H9 (cell line): ENCODE results near the gene GPC6. TPM values are rescaled to one million over a fixed set of nuclear protein-coding genes. Genes with fewer than 3 reads are reported as not detected.

ENCODE experiments used
- DNase-seq: peaks from one replicate; pipeline ENCODE4 v3.0.0-alpha.2; 2017
- H2AFZ ChIP-seq: one replicate; pipeline ENCODE4 v1.6.1; 2013; ENCODE audit warnings: mild to moderate bottlenecking, low read length, control low read depth, moderate library complexity
- H2AK5ac ChIP-seq: 2 replicates; pipeline ENCODE4 v1.6.1; 2013; ENCODE audit warnings: low read length, control low read depth, mixed read lengths; ENCODE audit not compliant: insufficient read length
- H2BK120ac ChIP-seq: one replicate; pipeline ENCODE4 v1.6.1; 2013; ENCODE audit warnings: low read depth, mild to moderate bottlenecking, low read length, control low read depth, inconsistent platforms; ENCODE audit not compliant: poor library complexity, severe bottlenecking
- H2BK12ac ChIP-seq: 2 replicates; pipeline ENCODE4 v1.6.1; 2013; ENCODE audit warnings: low read length, control low read depth, mixed read lengths, low read depth; ENCODE audit not compliant: insufficient read length
- H2BK15ac ChIP-seq: 2 replicates; pipeline ENCODE4 v1.6.1; 2013; ENCODE audit warnings: low read depth, low read length, control low read depth
- H2BK20ac ChIP-seq: one replicate; pipeline ENCODE4 v1.6.1; 2013; ENCODE audit warnings: low read depth, mild to moderate bottlenecking, low read length, control low read depth, inconsistent platforms; ENCODE audit not compliant: poor library complexity, severe bottlenecking
- H2BK5ac ChIP-seq: 2 replicates; pipeline ENCODE4 v1.6.1; 2013; ENCODE audit warnings: low read length, control low read depth, mixed read lengths; ENCODE audit not compliant: insufficient read length
- H3K14ac ChIP-seq: 2 replicates; pipeline ENCODE4 v1.6.1; 2013; ENCODE audit warnings: low read length, control low read depth; ENCODE audit not compliant: insufficient read depth
- H3K18ac ChIP-seq: 2 replicates; pipeline ENCODE4 v1.6.1; 2013; ENCODE audit warnings: low read depth, mild to moderate bottlenecking, mixed read lengths, low read length, control low read depth; ENCODE audit not compliant: insufficient read length
- H3K23ac ChIP-seq: 2 replicates; pipeline ENCODE4 v1.6.1; 2013; ENCODE audit warnings: low read length, control low read depth, mixed read lengths, low read depth; ENCODE audit not compliant: insufficient read length
- H3K23me2 ChIP-seq: 2 replicates; pipeline ENCODE4 v1.6.1; 2013; ENCODE audit warnings: low read depth, mild to moderate bottlenecking, mixed read lengths, low read length, control low read depth; ENCODE audit not compliant: insufficient read length, poor library complexity, severe bottlenecking
- H3K27ac ChIP-seq: 2 replicates; pipeline ENCODE4 v1.5.1; 2013; ENCODE audit warnings: low read length, control low read depth, mixed read lengths, low read depth; ENCODE audit not compliant: insufficient read length
- H3K27me3 ChIP-seq: 2 replicates; pipeline ENCODE4 v1.6.1; 2013; ENCODE audit warnings: low read length, control low read depth, inconsistent platforms; ENCODE audit not compliant: insufficient read depth
- H3K4ac ChIP-seq: 2 replicates; pipeline ENCODE4 v1.6.1; 2013; ENCODE audit warnings: low read depth, mild to moderate bottlenecking, control low read depth, inconsistent platforms, low read length, moderate library complexity
- H3K4me1 ChIP-seq: 2 replicates; pipeline ENCODE4 v1.6.1; 2013; ENCODE audit warnings: low read length, control low read depth, inconsistent platforms; ENCODE audit not compliant: insufficient read depth
- H3K4me2 ChIP-seq: 2 replicates; pipeline ENCODE4 v1.6.1; 2013; ENCODE audit warnings: low read length, control low read depth, mixed read lengths; ENCODE audit not compliant: insufficient read length, insufficient read depth
- H3K56ac ChIP-seq: 2 replicates; pipeline ENCODE4 v1.6.1; 2013; ENCODE audit warnings: low read depth, mild to moderate bottlenecking, mixed read lengths, low read length, control low read depth; ENCODE audit not compliant: insufficient read length
- H3K79me1 ChIP-seq: 2 replicates; pipeline ENCODE4 v1.6.1; 2013; ENCODE audit warnings: low read depth, mild to moderate bottlenecking, moderate library complexity, low read length, control low read depth, inconsistent platforms; ENCODE audit not compliant: insufficient read depth, poor library complexity, severe bottlenecking
- H3K79me2 ChIP-seq: 2 replicates; pipeline ENCODE4 v1.6.1; 2013; ENCODE audit warnings: low read length, control low read depth, inconsistent platforms; ENCODE audit not compliant: insufficient read depth
- H3K9ac ChIP-seq: 2 replicates; pipeline ENCODE4 v1.6.1; 2013; ENCODE audit warnings: low read length, control low read depth, mixed read lengths; ENCODE audit not compliant: insufficient read length; ENCODE audit errors: extremely low read depth
- H3K9me3 ChIP-seq: one replicate; pipeline ENCODE4 v1.6.1; 2013; ENCODE audit warnings: low read depth, low read length, inconsistent platforms; ENCODE audit not compliant: control insufficient read depth
- H3T11ph ChIP-seq: one replicate; pipeline ENCODE4 v1.6.1; 2013; ENCODE audit warnings: mild to moderate bottlenecking, low read length, control low read depth, inconsistent platforms
- H4K20me1 ChIP-seq: one replicate; pipeline ENCODE4 v1.6.1; 2013; ENCODE audit not compliant: control insufficient read depth, insufficient read length, insufficient read depth
- H4K5ac ChIP-seq: 2 replicates; pipeline ENCODE4 v1.6.1; 2013; ENCODE audit warnings: low read depth, mild to moderate bottlenecking, mixed read lengths, low read length, control low read depth; ENCODE audit not compliant: insufficient read length
- H4K8ac ChIP-seq: replicated peaks from 2 replicates; pipeline ENCODE4 v1.6.1; 2013; ENCODE audit warnings: low read length, control low read depth, mixed read lengths, low read depth; ENCODE audit not compliant: insufficient read length
- H4K91ac ChIP-seq: 2 replicates; pipeline ENCODE4 v1.6.1; 2013; ENCODE audit warnings: low read depth, mild to moderate bottlenecking, moderate library complexity, mixed read lengths, low read length, control low read depth; ENCODE audit not compliant: insufficient read length
- H3K27ac Mint-ChIP-seq, 3 experiments: 2 replicates in 2 of 3; 3 replicates in 1 of 3; pipeline ENCODE4 v1.8.0; 2020 to 2021; ENCODE audit warnings: mixed read lengths in 3 of 3, mild to moderate bottlenecking in 1 of 3, moderate library complexity in 1 of 3
- H3K27me3 Mint-ChIP-seq: 2 replicates; pipeline ENCODE4 v1.8.0; 2021; ENCODE audit warnings: low read depth, mild to moderate bottlenecking, moderate library complexity, mixed read lengths
- H3K36me3 Mint-ChIP-seq, 3 experiments: 2 replicates in 2 of 3; 3 replicates in 1 of 3; pipeline ENCODE4 v1.8.0; 2020 to 2021; ENCODE audit warnings: low read depth in 3 of 3, mixed read lengths in 3 of 3; ENCODE audit not compliant: insufficient read depth in 1 of 3
- H3K4me1 Mint-ChIP-seq, 2 experiments: 2 replicates each; pipeline ENCODE4 v1.8.0; 2020; ENCODE audit warnings: mixed read lengths in 2 of 2
- H3K4me3 Mint-ChIP-seq, 2 experiments: 2 replicates in 1 of 2; 3 replicates in 1 of 2; pipeline ENCODE4 v1.8.0; 2020 to 2021; ENCODE audit warnings: mild to moderate bottlenecking in 2 of 2, mixed read lengths in 2 of 2, moderate library complexity in 1 of 2
- H3K9me3 Mint-ChIP-seq, 2 experiments: 2 replicates in 1 of 2; 3 replicates in 1 of 2; pipeline ENCODE4 v1.8.0; 2020; ENCODE audit warnings: mild to moderate bottlenecking in 2 of 2, mixed read lengths in 2 of 2, moderate library complexity in 1 of 2
- WGBS: extraction: QIAGEN DNeasy Blood & Tissue Kit; methylation state at CpG from one replicate; pipeline ENCODE4 v1.1.7; 2013; ENCODE audit warnings: missing lambda C conversion rate, low lambda C conversion rate, mixed read lengths; ENCODE audit not compliant: insufficient read length; ENCODE audit errors: extremely low coverage; 5-methylcytosine and 5-hydroxymethylcytosine counted together
- total RNA-seq: library from RNA; stranded (reverse); gene quantifications from 2 replicates; pipeline ENCODE4 v1.2.1, GENCODE V29; 2021
- TF ChIP-seq, protein P1 (sequence below): fragments of 200-600 bp; sonication (generic); conservative IDR thresholded peaks from 3 replicates; pipeline ENCODE4 v1.8.0; 2021; ENCODE audit warnings: antibody characterized with exemption, mild to moderate bottlenecking

The GPC6 gene
- total RNA-seq, 1 experiment from 2014 or later: 15.6 TPM

DNA sequence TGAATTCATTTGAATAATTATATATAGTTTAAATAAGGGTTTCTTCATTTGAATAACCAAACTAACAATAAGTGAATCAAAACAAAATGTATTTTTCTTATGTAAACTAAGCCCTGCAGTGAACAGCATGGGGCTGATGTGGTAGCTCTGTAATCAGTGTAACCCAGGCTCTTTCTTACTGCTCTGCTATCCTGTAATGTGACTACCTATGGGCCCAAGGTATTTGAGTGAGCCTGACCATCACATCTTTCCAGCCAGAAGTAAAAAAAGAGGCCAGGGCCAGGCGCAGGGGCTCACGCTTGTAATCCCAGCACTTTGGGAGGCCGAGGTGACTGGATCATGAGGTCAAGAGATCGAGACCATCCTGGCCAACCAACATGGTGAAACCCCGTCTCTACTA lies 758.3 kb downstream of the GPC6 start:
- no peak overlapping the region for H2BK20ac ChIP-seq
- TF ChIP-seq, protein P1, sequence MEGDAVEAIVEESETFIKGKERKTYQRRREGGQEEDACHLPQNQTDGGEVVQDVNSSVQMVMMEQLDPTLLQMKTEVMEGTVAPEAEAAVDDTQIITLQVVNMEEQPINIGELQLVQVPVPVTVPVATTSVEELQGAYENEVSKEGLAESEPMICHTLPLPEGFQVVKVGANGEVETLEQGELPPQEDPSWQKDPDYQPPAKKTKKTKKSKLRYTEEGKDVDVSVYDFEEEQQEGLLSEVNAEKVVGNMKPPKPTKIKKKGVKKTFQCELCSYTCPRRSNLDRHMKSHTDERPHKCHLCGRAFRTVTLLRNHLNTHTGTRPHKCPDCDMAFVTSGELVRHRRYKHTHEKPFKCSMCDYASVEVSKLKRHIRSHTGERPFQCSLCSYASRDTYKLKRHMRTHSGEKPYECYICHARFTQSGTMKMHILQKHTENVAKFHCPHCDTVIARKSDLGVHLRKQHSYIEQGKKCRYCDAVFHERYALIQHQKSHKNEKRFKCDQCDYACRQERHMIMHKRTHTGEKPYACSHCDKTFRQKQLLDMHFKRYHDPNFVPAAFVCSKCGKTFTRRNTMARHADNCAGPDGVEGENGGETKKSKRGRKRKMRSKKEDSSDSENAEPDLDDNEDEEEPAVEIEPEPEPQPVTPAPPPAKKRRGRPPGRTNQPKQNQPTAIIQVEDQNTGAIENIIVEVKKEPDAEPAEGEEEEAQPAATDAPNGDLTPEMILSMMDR: no peak
- H3K27me3 Mint-ChIP-seq: no peaks in the 10 kb centered on the region
- H3K4ac ChIP-seq: no peak overlapping the region
- no peak overlapping the region for H3K9ac ChIP-seq
- no peaks in the 10 kb centered on the region for H3K23me2 ChIP-seq
- H4K8ac ChIP-seq: no peak overlapping the region
- no peak overlapping the region for H2BK5ac ChIP-seq
- no peaks in the 10 kb centered on the region for H3K36me3 Mint-ChIP-seq
- H3K27ac ChIP-seq: no peak overlapping the region
- H3K27me3 ChIP-seq: peaks cover 2% of the 10 kb centered on the region; the same call in 1 of the 2 replicates
- H3K9me3 Mint-ChIP-seq: no peaks in the 10 kb centered on the region
- H2BK120ac ChIP-seq: no peak overlapping the region
- no peak overlapping the region for H3T11ph ChIP-seq
- no peak overlapping the region for H2AK5ac ChIP-seq
- no peaks in the 10 kb centered on the region for H3K79me1 ChIP-seq
- no peaks in the 10 kb centered on the region for H4K20me1 ChIP-seq
- no peak overlapping the region for H3K4me2 ChIP-seq
- H3K9me3 ChIP-seq: no peaks in the 10 kb centered on the region
- H3K14ac ChIP-seq: no peak overlapping the region
- no peak overlapping the region for H3K23ac ChIP-seq
- no peak overlapping the region for H3K18ac ChIP-seq
- H3K4me1 Mint-ChIP-seq: peaks cover 21 to 22% of the 10 kb centered on the region in 2 experiments
- no CpG with 5 or more reads among the region's 5 CpGs for WGBS
- no peak overlapping the region for H3K4me3 Mint-ChIP-seq
- H3K56ac ChIP-seq: no peak overlapping the region
- no peaks in the 10 kb centered on the region for H3K79me2 ChIP-seq
- H2BK12ac ChIP-seq: no peak overlapping the region
- no peak overlapping the region for H4K5ac ChIP-seq
- no peak overlapping the region for H2BK15ac ChIP-seq
- no peak overlapping the region for H2AFZ ChIP-seq
- peak; percentile 38 for DNase-seq
- peak overlapping the region in 1 of 3 experiments; percentile 16; a peak in 2 of 7 replicates for H3K27ac Mint-ChIP-seq
- no peaks in the 10 kb centered on the region; the same call in 1 of the 2 replicates for H3K4me1 ChIP-seq
- no peak overlapping the region for H4K91ac ChIP-seq
